Suprapubic skin (tissue), 4 donors: ENCODE measurements around the gene STX12. TPM values are rescaled to one million over a fixed set of nuclear protein-coding genes. Genes with fewer than 3 reads are reported as not detected.
"Not testable (repeated sequence)": the region's sequence is repeated elsewhere in the genome, so short reads cannot be mapped to it uniquely, and the experiment has no call there.

Experiments
- DNase-seq, 2 donors: peaks; one replicate each; pipeline ENCODE4 v3.0.0-alpha.2; 2019; ENCODE audit warnings: low spot score in 2 of 2
- H3K27ac ChIP-seq: fragments of 200-600 bp; sonication (generic); one replicate; pipeline ENCODE4 v1.5.1; 2019
- H3K27me3 ChIP-seq: fragments of 200-600 bp; sonication (generic); one replicate; pipeline ENCODE4 v1.5.1; 2019
- H3K36me3 ChIP-seq: fragments of 200-600 bp; sonication (generic); one replicate; pipeline ENCODE4 v1.5.1; 2019
- H3K4me1 ChIP-seq: fragments of 200-600 bp; sonication (generic); one replicate; pipeline ENCODE4 v1.5.1; 2019
- H3K4me3 ChIP-seq: fragments of 200-600 bp; sonication (generic); one replicate; pipeline ENCODE4 v1.5.1; 2019; ENCODE audit warnings: mild to moderate bottlenecking
- H3K9me3 ChIP-seq: fragments of 200-600 bp; sonication (generic); one replicate; pipeline ENCODE4 v1.5.1; 2019
- EP300 ChIP-seq: sonication (generic); formaldehyde crosslinking; IDR thresholded peaks from one replicate; pipeline ENCODE4 v1.6.1; 2017; ENCODE audit warnings: antibody characterized with exemption
- POLR2A ChIP-seq, 2 donors: fragments of 450-650 bp; IDR thresholded peaks; one replicate each; pipeline ENCODE4 v1.6.1; 2017; ENCODE audit warnings: antibody characterized with exemption in 2 of 2, mild to moderate bottlenecking in 2 of 2, moderate library complexity in 2 of 2
- POLR2AphosphoS5 ChIP-seq, 3 donors: sonication (generic); formaldehyde crosslinking; IDR thresholded peaks; one replicate each; pipeline ENCODE4 v1.6.1; 2017; ENCODE audit warnings: antibody characterized with exemption in 3 of 3
- WGBS: methylation state at CpG from one replicate; pipeline ENCODE4 v1.1.5; 2018; 5-methylcytosine and 5-hydroxymethylcytosine counted together
- total RNA-seq, 4 donors: library from RNA; depleted of rRNA; stranded (reverse); fragments of >200 nt; gene quantifications; one replicate each; pipeline ENCODE4 v1.1.0, GENCODE V29; 2016
- TF ChIP-seq, protein P1 (sequence below), 2 donors: fragments of 200-600 bp in 1 of 2; fragments of 450-650 bp in 1 of 2; sonication (generic) in 1 of 2; IDR thresholded peaks; one replicate each; pipeline ENCODE4 v1.5.1; 2016 to 2019; ENCODE audit warnings: antibody characterized with exemption in 2 of 2, mild to moderate bottlenecking in 1 of 2, moderate library complexity in 1 of 2

Gene STX12
- total RNA-seq, 4 donors from 2014 or later = 54.8 to 81.5 (median 72.4) TPM

DNA sequence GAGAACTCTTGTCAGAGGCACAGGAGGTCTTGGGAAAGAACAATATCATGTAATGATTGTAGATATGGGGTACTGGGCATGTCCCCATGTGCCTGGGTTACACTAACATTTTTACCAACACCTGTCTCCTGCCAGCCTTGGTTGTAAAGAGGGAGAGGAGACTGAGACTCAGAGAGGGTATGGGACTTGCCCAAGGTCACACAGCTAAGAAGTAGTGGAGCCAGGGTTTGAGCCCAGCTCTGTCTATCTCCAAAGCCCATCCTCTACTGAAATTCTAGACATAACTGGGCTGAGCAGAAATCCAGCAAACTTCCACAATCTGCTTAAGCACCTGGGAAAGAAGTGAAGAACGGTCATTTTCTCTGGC, 96.7 kb downstream of the STX12 start:
- DNase-seq = no peak
- Histone ChIP-seq H3K4me1 (peaks cover 26% of the 10 kb centered on the region), H3K4me3 (no peak overlapping the region), H3K36me3 (no peaks in the 10 kb centered on the region), H3K27me3 (no peaks in the 10 kb centered on the region), H3K27ac (no peak overlapping the region), H3K9me3 (no peaks in the 10 kb centered on the region)
- no peak for TF ChIP-seq POLR2A (IDR thresholded peaks at IDR 0.05)
- TF ChIP-seq EP300 = no peak
- TF ChIP-seq, protein P1, sequence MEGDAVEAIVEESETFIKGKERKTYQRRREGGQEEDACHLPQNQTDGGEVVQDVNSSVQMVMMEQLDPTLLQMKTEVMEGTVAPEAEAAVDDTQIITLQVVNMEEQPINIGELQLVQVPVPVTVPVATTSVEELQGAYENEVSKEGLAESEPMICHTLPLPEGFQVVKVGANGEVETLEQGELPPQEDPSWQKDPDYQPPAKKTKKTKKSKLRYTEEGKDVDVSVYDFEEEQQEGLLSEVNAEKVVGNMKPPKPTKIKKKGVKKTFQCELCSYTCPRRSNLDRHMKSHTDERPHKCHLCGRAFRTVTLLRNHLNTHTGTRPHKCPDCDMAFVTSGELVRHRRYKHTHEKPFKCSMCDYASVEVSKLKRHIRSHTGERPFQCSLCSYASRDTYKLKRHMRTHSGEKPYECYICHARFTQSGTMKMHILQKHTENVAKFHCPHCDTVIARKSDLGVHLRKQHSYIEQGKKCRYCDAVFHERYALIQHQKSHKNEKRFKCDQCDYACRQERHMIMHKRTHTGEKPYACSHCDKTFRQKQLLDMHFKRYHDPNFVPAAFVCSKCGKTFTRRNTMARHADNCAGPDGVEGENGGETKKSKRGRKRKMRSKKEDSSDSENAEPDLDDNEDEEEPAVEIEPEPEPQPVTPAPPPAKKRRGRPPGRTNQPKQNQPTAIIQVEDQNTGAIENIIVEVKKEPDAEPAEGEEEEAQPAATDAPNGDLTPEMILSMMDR (IDR thresholded peaks at IDR 0.05) = no peak
- TF ChIP-seq POLR2AphosphoS5 (IDR thresholded peaks at IDR 0.05) = no peak
- 89% methylated on average over 1 of the region's 1 CpG for WGBS

DNA sequence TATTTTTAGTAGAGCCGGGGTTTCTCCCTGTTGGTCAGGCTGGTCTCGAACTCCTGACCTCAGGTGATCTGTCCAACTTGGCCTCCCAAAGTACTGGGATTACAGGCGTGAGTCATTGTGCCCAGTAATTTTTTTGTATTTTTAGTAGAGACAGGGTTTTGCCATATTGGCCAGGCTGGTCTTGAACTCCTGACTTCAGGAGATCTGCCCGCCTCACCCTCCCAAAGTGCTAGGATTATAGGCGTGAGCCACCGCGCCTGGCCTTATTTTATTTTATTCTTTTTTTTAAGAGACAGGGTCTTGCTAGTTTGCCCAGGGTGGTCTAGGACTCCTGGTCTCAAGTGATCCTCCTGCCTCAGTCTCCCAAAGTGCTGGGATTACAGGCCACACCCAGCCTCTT, 98.1 kb downstream of the STX12 start:
- WGBS = 95% methylated on average over 7 of the region's 7 CpGs
- not testable (repeated sequence) for H3K4me3 ChIP-seq, DNase-seq, H3K36me3 ChIP-seq, H3K9me3 ChIP-seq, H3K27me3 ChIP-seq, H3K27ac ChIP-seq
- peaks cover 26% of the 10 kb centered on the region for H3K4me1 ChIP-seq

DNA sequence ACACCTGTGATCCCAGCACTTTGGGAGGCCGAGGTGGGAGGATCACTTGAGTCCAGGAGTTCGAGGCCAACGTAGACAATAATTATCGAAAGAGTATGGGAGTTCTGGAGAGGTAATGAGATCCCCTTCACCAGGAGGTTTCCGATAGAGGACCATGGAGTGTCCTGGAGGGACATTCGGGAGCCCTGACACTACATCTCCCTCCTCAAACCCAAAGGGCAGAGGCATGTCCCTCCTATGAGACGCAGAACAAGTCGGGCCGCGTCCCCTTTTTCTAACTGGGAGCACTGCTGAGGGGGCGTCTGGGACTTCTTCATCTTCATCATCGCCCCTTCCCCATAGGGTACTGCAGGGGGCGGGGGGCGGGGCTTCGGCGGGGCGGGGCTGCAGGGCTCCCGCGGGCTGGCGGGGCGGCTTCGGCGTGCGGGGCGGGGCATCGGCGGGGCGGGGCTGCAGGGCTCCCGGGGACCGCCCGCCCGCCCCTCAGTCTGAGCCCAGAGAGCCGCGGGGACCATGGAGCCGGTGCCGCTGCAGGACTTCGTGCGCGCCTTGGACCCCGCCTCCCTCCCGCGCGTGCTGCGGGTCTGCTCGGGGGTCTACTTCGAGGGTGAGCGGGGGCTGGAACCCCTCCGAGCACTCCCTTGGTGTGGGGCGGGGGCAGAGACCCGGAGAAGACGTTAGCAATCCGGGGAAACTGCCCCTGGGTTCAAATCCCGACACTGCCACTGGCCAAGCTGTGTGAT, 99.2 kb downstream of the STX12 start, which contains the start of gene THEMIS2:
THEMIS2 (plus strand) TSS at position 486 of the 743 bp plus-strand sequence; CDS start at position 514, 28 bp downstream.
- Histone ChIP-seq H3K36me3 (no peaks in the 10 kb centered on the region), H3K27me3 (no peaks in the 10 kb centered on the region), H3K9me3 (no peaks in the 10 kb centered on the region), H3K4me1 (peaks cover 26% of the 10 kb centered on the region), H3K27ac (peak within 1 kb of the TSS; percentile 71), H3K4me3 (peak within 1 kb of the TSS; percentile 76)
- peak in 1 of 2 donors; percentile 61 for TF ChIP-seq POLR2A (IDR thresholded peaks at IDR 0.05)
- TF ChIP-seq EP300 = no peak
- no peak for TF ChIP-seq POLR2AphosphoS5 (IDR thresholded peaks at IDR 0.05)
- 34% methylated on average over 16 of the region's 53 CpGs for WGBS
- DNase-seq = no peak

DNA sequence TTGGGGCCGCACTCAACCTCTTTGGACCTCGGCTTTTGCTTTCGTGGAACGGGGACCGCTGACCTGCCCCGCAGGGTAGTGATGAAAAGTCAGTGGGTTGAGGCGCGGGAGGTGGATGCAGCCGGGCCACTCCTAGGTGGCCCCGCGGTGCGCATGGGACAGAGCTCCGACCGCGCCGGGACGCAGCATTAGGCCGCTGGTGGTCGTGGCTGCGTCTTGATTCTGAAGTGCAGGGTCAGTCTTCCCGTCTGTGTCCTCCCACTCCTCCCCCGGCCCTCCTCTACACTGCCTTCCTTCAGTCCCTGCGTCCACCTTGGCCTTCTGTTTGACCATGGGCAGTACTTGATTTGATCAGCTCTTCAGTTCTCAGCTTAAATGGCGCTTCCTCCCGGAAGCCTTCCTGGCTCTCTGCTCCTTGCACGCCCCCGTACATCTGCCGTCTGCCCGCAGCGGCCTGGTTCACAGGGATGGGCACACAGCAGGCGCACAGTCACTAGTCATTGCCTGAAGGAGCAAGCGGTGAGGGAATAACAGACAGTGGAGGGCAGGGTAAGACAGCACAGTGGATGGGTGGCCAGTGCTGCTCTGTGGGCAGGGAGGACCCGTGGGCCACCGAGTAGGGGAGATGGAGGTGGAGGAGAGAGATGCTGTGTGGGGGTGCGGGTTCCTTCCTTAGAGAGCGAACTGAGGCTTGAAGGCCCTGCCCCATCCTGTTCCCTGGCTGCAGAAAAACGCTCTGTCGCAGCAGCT, 100.0 kb downstream of the STX12 start:
- TF ChIP-seq EP300 (no peak), POLR2A (IDR thresholded peaks at IDR 0.05) (no peak), POLR2AphosphoS5 (IDR thresholded peaks at IDR 0.05) (no peak)
- TF ChIP-seq, protein P1 (IDR thresholded peaks at IDR 0.05) = no peak
- DNase-seq = no peak
- H3K9me3 ChIP-seq = no peaks in the 10 kb centered on the region
- H3K36me3 ChIP-seq = no peaks in the 10 kb centered on the region
- peaks cover 26% of the 10 kb centered on the region for H3K4me1 ChIP-seq
- peak overlapping the region; percentile 76 for H3K4me3 ChIP-seq
- 22% methylated on average over 35 of the region's 38 CpGs for WGBS
- peak overlapping the region; percentile 71 for H3K27ac ChIP-seq
- H3K27me3 ChIP-seq = no peaks in the 10 kb centered on the region

DNA sequence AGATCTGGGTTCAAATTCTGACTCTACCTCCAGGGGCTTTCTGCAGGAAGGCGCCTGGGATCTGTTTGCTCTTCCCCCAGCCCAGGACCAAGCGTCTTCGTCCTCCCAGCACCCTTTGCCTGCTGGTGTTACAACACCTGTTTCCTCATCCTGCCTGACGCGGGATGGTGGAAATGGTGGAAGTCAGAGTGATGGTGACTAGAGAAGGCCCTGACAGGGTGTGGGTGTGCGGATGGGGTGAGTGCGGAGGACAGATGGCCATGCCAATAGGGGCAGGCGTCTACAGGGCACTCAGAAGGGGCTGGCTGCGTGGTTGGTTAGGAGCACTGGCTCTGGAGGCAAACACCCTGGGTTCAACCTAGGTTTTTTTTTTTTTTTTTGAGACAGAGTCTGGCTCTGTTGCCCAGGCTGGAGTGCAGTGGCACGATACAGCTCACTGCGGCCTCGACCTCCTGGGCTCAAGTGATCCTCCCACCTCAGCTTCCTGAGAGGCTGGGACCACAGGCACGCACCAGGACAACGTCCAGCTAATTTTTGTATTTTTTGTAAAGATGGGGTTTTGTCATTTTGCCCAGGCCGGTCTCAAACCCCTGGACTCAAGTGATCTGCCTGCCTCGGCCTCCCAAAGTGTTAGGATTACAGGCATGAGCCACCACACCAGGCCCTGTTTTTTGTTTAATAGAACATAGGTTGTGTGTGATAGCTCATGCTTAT, 100.8 kb downstream of the STX12 start:
- no peaks in the 10 kb centered on the region for H3K36me3 ChIP-seq
- no peaks in the 10 kb centered on the region for H3K27me3 ChIP-seq
- no peak for DNase-seq
- no peaks in the 10 kb centered on the region for H3K9me3 ChIP-seq
- H3K27ac ChIP-seq = no peak overlapping the region
- peak overlapping the region; percentile 76 for H3K4me3 ChIP-seq
- TF ChIP-seq POLR2A (IDR thresholded peaks at IDR 0.05) (peak in 1 of 2 donors; percentile 2), EP300 (no peak)
- peaks cover 20% of the 10 kb centered on the region for H3K4me1 ChIP-seq
- WGBS = 85% methylated on average over 14 of the region's 16 CpGs

Other genes with a start within 250 kb of the STX12 start
- gene AHDC1, start 169.1 kb upstream of the STX12 start, total RNA-seq = 100 to 1,000 TPM in 1 of 4 donors, 10 to 100 TPM in 3; 46.7 to 103 (median 60.1) TPM
- gene FGR, start 138.0 kb upstream of the STX12 start, total RNA-seq = 1 to 10 TPM; 3.0 to 9.2 (median 5.9) TPM
- gene IFI6, start 101.0 kb upstream of the STX12 start, total RNA-seq = 10 to 100 TPM in 1 of 4 donors, 1 to 10 TPM in 3; 6.3 to 31.4 (median 8.2) TPM
- 10 to 100 TPM; 17.6 to 28.8 (median 20.8) TPM for gene FAM76A, start 47.3 kb upstream of the STX12 start, total RNA-seq
- gene PPP1R8, start 57.6 kb downstream of the STX12 start, total RNA-seq = 10 to 100 TPM; 32.5 to 43.5 (median 35.2) TPM
- gene THEMIS2, start 99.3 kb downstream of the STX12 start, total RNA-seq = 10 to 100 TPM in 1 of 4 donors, 1 to 10 TPM in 3; 5.6 to 12.0 (median 7.9) TPM
- gene RPA2, start 141.4 kb downstream of the STX12 start, total RNA-seq = 10 to 100 TPM; 18.9 to 42.1 (median 22.2) TPM
- gene SMPDL3B, start 161.8 kb downstream of the STX12 start, total RNA-seq = 1 to 10 TPM in 3 of 4 donors, under 1 TPM in 1; 0.48 to 3.2 (median 1.7) TPM
- gene XKR8, start 186.8 kb downstream of the STX12 start, total RNA-seq = 1 to 10 TPM; 6.1 to 7.7 (median 6.3) TPM